Measurements from ENCODE around the gene GPR3.

DNA sequence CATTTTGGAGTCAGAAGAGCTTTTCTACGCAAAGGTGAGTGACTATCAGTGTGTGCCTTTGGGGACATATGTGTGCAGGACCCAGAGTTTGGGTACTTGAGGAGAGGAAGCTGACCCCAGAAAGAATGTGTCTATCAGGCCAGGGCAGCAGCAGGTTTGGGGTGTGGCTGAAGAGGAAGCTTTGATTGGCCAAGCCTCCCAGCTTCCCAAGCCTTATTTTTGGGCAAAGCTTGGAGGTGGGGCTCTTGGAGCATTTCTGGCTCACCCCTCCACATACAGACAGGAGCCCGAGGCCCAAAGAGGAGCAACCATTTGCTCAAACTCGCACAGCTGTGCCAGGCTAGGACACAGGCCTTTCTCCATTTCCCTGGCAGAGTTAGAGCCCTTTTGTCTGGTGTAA is 4.7 kb downstream of the GPR3 start:
- TF ChIP-seq, protein P1, sequence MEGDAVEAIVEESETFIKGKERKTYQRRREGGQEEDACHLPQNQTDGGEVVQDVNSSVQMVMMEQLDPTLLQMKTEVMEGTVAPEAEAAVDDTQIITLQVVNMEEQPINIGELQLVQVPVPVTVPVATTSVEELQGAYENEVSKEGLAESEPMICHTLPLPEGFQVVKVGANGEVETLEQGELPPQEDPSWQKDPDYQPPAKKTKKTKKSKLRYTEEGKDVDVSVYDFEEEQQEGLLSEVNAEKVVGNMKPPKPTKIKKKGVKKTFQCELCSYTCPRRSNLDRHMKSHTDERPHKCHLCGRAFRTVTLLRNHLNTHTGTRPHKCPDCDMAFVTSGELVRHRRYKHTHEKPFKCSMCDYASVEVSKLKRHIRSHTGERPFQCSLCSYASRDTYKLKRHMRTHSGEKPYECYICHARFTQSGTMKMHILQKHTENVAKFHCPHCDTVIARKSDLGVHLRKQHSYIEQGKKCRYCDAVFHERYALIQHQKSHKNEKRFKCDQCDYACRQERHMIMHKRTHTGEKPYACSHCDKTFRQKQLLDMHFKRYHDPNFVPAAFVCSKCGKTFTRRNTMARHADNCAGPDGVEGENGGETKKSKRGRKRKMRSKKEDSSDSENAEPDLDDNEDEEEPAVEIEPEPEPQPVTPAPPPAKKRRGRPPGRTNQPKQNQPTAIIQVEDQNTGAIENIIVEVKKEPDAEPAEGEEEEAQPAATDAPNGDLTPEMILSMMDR (IDR thresholded peaks at IDR 0.05), result no peak
- TF ChIP-seq POLR2A (IDR thresholded peaks at IDR 0.05), result no peak

All from gastroesophageal sphincter (tissue), 3 donors.